Ascending aorta (tissue), 2 donors: ENCODE measurements around the gene GRK5. TPM values are rescaled to one million over a fixed set of nuclear protein-coding genes. Genes with fewer than 3 reads are reported as not detected.

Experiments
- DNase-seq, 2 donors: peaks; one replicate each; pipeline ENCODE4 v3.0.0-alpha.2; 2019; ENCODE audit warnings: low spot score in 2 of 2
- H3K27ac ChIP-seq, 2 donors: fragments of 200-600 bp; sonication (generic); one replicate each; pipeline ENCODE4 v1.5.1; 2016 to 2017; ENCODE audit warnings: mild to moderate bottlenecking in 1 of 2
- H3K27me3 ChIP-seq: fragments of 200-600 bp; sonication (generic); one replicate; pipeline ENCODE4 v1.5.1; 2017
- H3K36me3 ChIP-seq, 2 donors: fragments of 200-600 bp; sonication (generic); one replicate each; pipeline ENCODE4 v1.5.1; 2016
- H3K4me1 ChIP-seq, 2 donors: fragments of 200-600 bp; sonication (generic); one replicate each; pipeline ENCODE4 v1.5.1; 2016 to 2017; ENCODE audit warnings: mild to moderate bottlenecking in 1 of 2
- H3K4me3 ChIP-seq, 2 donors: fragments of 200-600 bp; sonication (generic); one replicate each; pipeline ENCODE4 v1.5.1; 2016 to 2017; ENCODE audit warnings: mild to moderate bottlenecking in 1 of 2
- H3K9me3 ChIP-seq, 2 donors: fragments of 200-600 bp; sonication (generic); one replicate each; pipeline ENCODE4 v1.5.1; 2016
- CTCF ChIP-seq, 3 experiments: fragments of 200-600 bp in 2 of 3; fragments of 450-650 bp in 1 of 3; sonication (generic) in 2 of 3; IDR thresholded peaks; one replicate each; pipeline ENCODE4 v1.5.1; 2016 to 2019; ENCODE audit warnings: antibody characterized with exemption in 3 of 3, mild to moderate bottlenecking in 1 of 3, moderate library complexity in 1 of 3
- intact Hi-C: fragments of 100-400 bp; cut with DNase I; formaldehyde crosslinking; loops from one replicate; pipeline ENCODE4 v1.15.1; 2023
- total RNA-seq: library from RNA; depleted of rRNA; stranded (reverse); fragments of >200 nt; gene quantifications from one replicate; pipeline ENCODE4 v1.1.0, GENCODE V29; 2016

GRK5 gene
- total RNA-seq, 1 donor from 2014 or later, result 75.5 TPM

GRCh38 chr10:119349937-119350501 lies 142.6 kb downstream of the GRK5 start:
- no peak overlapping the region for H3K4me3 ChIP-seq
- intact Hi-C loops, result no loop called here
- TF ChIP-seq CTCF (IDR thresholded peaks at IDR 0.05), result no peak
- no peaks in the 10 kb centered on the region for H3K9me3 ChIP-seq
- DNase-seq, result no peak
- H3K4me1 ChIP-seq, result peaks cover 10 to 37% of the 10 kb centered on the region in 2 donors
- no peaks in the 10 kb centered on the region for H3K36me3 ChIP-seq
- H3K27ac ChIP-seq, result peak overlapping the region; percentile 47 to 61
- H3K27me3 ChIP-seq, result no peaks in the 10 kb centered on the region

GRCh38 chr10:119350502-119351097 lies 143.2 kb downstream of the GRK5 start:
- no peaks in the 10 kb centered on the region for H3K36me3 ChIP-seq
- H3K4me3 ChIP-seq, result no peak overlapping the region
- TF ChIP-seq CTCF (IDR thresholded peaks at IDR 0.05), result no peak
- no peaks in the 10 kb centered on the region for H3K9me3 ChIP-seq
- DNase-seq, result no peak
- H3K4me1 ChIP-seq, result peaks cover 10 to 37% of the 10 kb centered on the region in 2 donors
- no peaks in the 10 kb centered on the region for H3K27me3 ChIP-seq
- peak overlapping the region in 1 of 2 donors; percentile 61 for H3K27ac ChIP-seq
- intact Hi-C loops, result no loop called here

DNA sequence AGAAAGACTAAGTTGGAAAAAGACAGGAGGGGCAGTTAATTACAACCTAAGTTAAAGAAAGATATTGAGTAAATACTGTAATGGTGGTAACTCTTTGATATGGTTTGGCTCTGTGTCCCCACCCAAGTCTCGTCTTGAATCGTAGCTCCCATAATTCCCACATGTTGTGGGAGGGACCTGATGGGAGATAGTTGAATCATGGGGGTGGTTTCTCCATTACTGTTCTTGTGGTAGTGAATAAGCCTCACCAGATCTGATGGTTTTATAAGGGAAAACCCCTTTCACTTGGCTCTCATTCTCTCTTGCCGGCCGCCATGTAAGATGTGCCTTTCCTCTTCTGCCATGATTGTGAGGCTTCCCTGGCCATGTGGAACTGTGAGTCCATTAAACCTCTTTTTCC lies 143.8 kb downstream of the GRK5 start:
- peaks cover 10 to 37% of the 10 kb centered on the region in 2 donors for H3K4me1 ChIP-seq
- no peaks in the 10 kb centered on the region for H3K36me3 ChIP-seq
- H3K4me3 ChIP-seq, result no peak overlapping the region
- H3K27ac ChIP-seq, result peak overlapping the region in 1 of 2 donors; percentile 9
- H3K9me3 ChIP-seq, result peaks cover 0 to 4% of the 10 kb centered on the region in 2 donors
- DNase-seq, result no peak
- TF ChIP-seq CTCF (IDR thresholded peaks at IDR 0.05), result no peak
- intact Hi-C loops, result no loop called here
- H3K27me3 ChIP-seq, result no peaks in the 10 kb centered on the region

GRCh38 chr10:119352042-119352441 lies 144.7 kb downstream of the GRK5 start:
- Histone ChIP-seq H3K4me1 (peaks cover 13 to 33% of the 10 kb centered on the region in 2 donors), H3K9me3 (peaks cover 0 to 4% of the 10 kb centered on the region in 2 donors), H3K4me3 (no peak overlapping the region), H3K27ac (peak overlapping the region in 1 of 2 donors; percentile 71), H3K27me3 (no peaks in the 10 kb centered on the region), H3K36me3 (no peaks in the 10 kb centered on the region)
- intact Hi-C loops, result no loop called here
- no peak for DNase-seq
- TF ChIP-seq CTCF (IDR thresholded peaks at IDR 0.05), result no peak

GRCh38 chr10:119352807-119353206 lies 145.4 kb downstream of the GRK5 start:
- Histone ChIP-seq H3K4me1 (peaks cover 19 to 38% of the 10 kb centered on the region in 2 donors), H3K9me3 (peaks cover 0 to 4% of the 10 kb centered on the region in 2 donors), H3K27ac (peak overlapping the region; percentile 50 to 71), H3K27me3 (no peaks in the 10 kb centered on the region), H3K4me3 (no peak overlapping the region), H3K36me3 (no peaks in the 10 kb centered on the region)
- intact Hi-C loops, result no loop called here
- DNase-seq, result no peak
- TF ChIP-seq CTCF (IDR thresholded peaks at IDR 0.05), result no peak
